Pancreas (tissue), 10 donors: Measurements from ENCODE around the gene NOVA2. TPM values are rescaled to one million over a fixed set of nuclear protein-coding genes. Genes with fewer than 3 reads are reported as not detected.

Experiments
- ATAC-seq, 4 donors: fragments of 200-7000 bp; cut with Tn5 transposase; one replicate each; pipeline versions ENCODE4 v1.8.0 to v1.9.1; 2020; ENCODE audit warnings: mild to moderate bottlenecking in 4 of 4, moderate library complexity in 4 of 4
- DNase-seq, 6 donors: peaks; one replicate each; pipeline ENCODE4 v3.0.0-alpha.2; 2020
- FAIRE-seq: peaks from 2 replicates; lab custom pipeline; 2012; peaks lifted over from hg19 to GRCh38; lab: Jason Lieb, UNC
- H3K27ac ChIP-seq, 4 donors: fragments of 200-600 bp; sonication (generic); 1 replicate in 3 of 4; 2 replicates in 1 of 4; pipeline versions ENCODE4 v1.5.0 to v1.8.0; 2020
- H3K27me3 ChIP-seq, 4 donors: fragments of 200-600 bp; one replicate each; pipeline ENCODE4 v1.8.0; 2021
- H3K36me3 ChIP-seq, 3 donors: fragments of 200-600 bp; sonication (generic) in 1 of 3; one replicate each; pipeline versions ENCODE4 v1.5.0 to v1.8.0; 2020 to 2021
- H3K4me1 ChIP-seq, 3 donors: fragments of 200-600 bp; one replicate each; pipeline ENCODE4 v1.8.0; 2021
- H3K4me3 ChIP-seq, 4 donors: fragments of 200-600 bp; sonication (generic) in 2 of 4; one replicate each; pipeline versions ENCODE4 v1.5.0 to v1.8.0; 2020 to 2021
- H3K9me3 ChIP-seq, 4 donors: fragments of 200-600 bp; one replicate each; pipeline ENCODE4 v1.8.0; 2021
- WGBS, 2 donors: extraction: QIAGEN DNeasy Blood & Tissue Kit; methylation state at CpG; one replicate each; pipeline ENCODE4 v1.1.7; 2013; 5-methylcytosine and 5-hydroxymethylcytosine counted together
- intact Hi-C, 3 donors: fragments of 100-400 bp; cut with DNase I; formaldehyde crosslinking; loops; one replicate each; pipeline versions ENCODE4 v1.11.1 to v1.14.2; 2022
- polyA plus RNA-seq, 2 donors: library from polyadenylated mRNA; stranded (reverse); fragments of 200-250 nt; gene quantifications; one replicate each; pipeline ENCODE4 v1.2.3, GENCODE V29; 2013
- total RNA-seq, 6 donors: library from RNA; stranded (reverse); fragmentation: NEBNext Ultra II Directional in 4 of 6; extraction: Animal tissue kit (Norgen Biotek cat#: 25700) in 4 of 6; gene quantifications; one replicate each; pipeline versions ENCODE4 v1.2.1 to v1.2.4, GENCODE V29; 2021 to 2023
- TF ChIP-seq, protein P1 (sequence below), 4 donors: fragments of 200-600 bp; sonication (generic) in 3 of 4; IDR thresholded peaks; one replicate each; pipeline versions ENCODE4 v1.5.0 to v1.8.0; 2021; ENCODE audit warnings: antibody characterized with exemption in 4 of 4
- donor health status: healthy with polysubstance abuse.
- donor health status: DM: no; HTN: no; CAD: no; lungs with moderate emphysema.
- donor health status: DM: no; HTN: no; CAD: no.
- donor health status: control.
- donor health status: control.
- donor health status: Bipolar disorder and iron deficiency.
- donor health status: DM: yes; HTN: yes; CAD: no.
- donor health status: DM: no; HTN: no; CAD: no.
- donor health status: DM: no; HTN: no; CAD: no.
- donor health status: DM: yes; HTN: yes; CAD: no.

The NOVA2 gene
- total and polyA plus RNA-seq, 8 donors = 0.43 to 2.6 (median 1.2) TPM

DNA sequence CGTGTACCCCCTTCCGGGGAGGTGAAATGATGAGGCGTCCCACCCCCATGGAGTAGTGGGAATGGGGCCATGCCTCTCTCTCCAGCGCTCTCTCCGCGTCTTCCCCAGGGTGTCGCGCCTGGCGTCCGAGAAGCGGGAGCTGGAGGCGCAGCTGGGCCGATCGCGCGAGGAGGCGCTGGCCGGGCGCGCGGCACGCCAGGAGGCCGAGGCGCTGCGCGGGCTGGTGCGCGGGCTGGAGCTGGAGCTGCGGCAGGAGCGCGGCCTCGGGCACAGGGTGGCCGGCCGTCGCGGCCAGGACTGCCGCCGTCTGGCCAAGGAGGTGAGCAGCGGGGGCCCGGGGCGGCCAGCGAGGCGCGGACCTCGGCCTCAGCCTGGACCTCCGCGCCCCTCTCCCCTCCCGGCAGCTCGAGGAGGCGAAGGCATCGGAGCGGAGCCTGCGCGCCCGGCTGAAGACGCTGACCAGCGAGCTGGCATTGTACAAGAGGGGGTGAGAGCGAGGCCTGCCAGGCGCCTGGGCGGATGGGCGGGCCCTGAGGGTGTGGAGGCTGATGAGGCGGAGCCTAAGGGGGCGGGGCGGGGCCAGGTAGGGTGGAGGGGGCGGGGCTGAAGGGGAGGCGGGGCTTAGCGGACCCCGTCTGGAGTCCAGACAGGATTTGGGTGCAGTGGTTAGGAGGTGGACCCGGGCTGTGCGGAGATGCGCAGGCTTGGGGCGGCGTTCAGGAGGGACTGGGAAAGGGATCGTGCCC is 41.4 kb upstream of the NOVA2 start:
- H3K4me3 ChIP-seq = peak overlapping the region in 2 of 4 donors; percentile 29 to 60

GRCh38 chr19:46014534-46014933 is 40.9 kb upstream of the NOVA2 start:
- Histone ChIP-seq H3K27ac (no peak overlapping the region), H3K36me3 (no peaks in the 10 kb centered on the region), H3K4me1 (peaks cover 0 to 8% (median 3%) of the 10 kb centered on the region in 3 donors), H3K27me3 (no peaks in the 10 kb centered on the region), H3K9me3 (no peaks in the 10 kb centered on the region), H3K4me3 (peak overlapping the region in 2 of 4 donors; percentile 29 to 60)
- WGBS, 2 donors = 29 to 30% methylated on average over 8 of the region's 8 CpGs
- TF ChIP-seq, protein P1, sequence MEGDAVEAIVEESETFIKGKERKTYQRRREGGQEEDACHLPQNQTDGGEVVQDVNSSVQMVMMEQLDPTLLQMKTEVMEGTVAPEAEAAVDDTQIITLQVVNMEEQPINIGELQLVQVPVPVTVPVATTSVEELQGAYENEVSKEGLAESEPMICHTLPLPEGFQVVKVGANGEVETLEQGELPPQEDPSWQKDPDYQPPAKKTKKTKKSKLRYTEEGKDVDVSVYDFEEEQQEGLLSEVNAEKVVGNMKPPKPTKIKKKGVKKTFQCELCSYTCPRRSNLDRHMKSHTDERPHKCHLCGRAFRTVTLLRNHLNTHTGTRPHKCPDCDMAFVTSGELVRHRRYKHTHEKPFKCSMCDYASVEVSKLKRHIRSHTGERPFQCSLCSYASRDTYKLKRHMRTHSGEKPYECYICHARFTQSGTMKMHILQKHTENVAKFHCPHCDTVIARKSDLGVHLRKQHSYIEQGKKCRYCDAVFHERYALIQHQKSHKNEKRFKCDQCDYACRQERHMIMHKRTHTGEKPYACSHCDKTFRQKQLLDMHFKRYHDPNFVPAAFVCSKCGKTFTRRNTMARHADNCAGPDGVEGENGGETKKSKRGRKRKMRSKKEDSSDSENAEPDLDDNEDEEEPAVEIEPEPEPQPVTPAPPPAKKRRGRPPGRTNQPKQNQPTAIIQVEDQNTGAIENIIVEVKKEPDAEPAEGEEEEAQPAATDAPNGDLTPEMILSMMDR (IDR thresholded peaks at IDR 0.05) = no peak
- DNase-seq = peak in 1 of 6 donors; percentile 23
- intact Hi-C loops = loop anchor here in 1 of 3 donors (10.0 kb wide), 1 partner anchor 200 kb away; the partner anchor contains the start of gene RSPH6A
- no peak for ATAC-seq
- FAIRE-seq = no peak

More for the DNA sequence above, 41.4 kb upstream of the NOVA2 start:
- 7 to 8% methylated on average over 55 to 74 of the region's 74 CpGs for WGBS, 2 donors
- peak; percentile 81 to 89 (median 88) for ATAC-seq
- intact Hi-C loops = loop anchor here in 2 of 3 donors (5.0 to 10.0 kb wide), 2 partner anchors 198 to 200 kb away; partner anchors contain the start of gene RSPH6A (in 2 of the 2)
- TF ChIP-seq, protein P1 (IDR thresholded peaks at IDR 0.05) = no peak
- Histone ChIP-seq H3K36me3 (no peaks in the 10 kb centered on the region), H3K27ac (no peak overlapping the region), H3K27me3 (no peaks in the 10 kb centered on the region), H3K9me3 (no peaks in the 10 kb centered on the region), H3K4me1 (peaks cover 0 to 8% (median 3%) of the 10 kb centered on the region in 3 donors)
- peak; percentile 74 to 94 (median 86) for DNase-seq
- no peak for FAIRE-seq

DNA sequence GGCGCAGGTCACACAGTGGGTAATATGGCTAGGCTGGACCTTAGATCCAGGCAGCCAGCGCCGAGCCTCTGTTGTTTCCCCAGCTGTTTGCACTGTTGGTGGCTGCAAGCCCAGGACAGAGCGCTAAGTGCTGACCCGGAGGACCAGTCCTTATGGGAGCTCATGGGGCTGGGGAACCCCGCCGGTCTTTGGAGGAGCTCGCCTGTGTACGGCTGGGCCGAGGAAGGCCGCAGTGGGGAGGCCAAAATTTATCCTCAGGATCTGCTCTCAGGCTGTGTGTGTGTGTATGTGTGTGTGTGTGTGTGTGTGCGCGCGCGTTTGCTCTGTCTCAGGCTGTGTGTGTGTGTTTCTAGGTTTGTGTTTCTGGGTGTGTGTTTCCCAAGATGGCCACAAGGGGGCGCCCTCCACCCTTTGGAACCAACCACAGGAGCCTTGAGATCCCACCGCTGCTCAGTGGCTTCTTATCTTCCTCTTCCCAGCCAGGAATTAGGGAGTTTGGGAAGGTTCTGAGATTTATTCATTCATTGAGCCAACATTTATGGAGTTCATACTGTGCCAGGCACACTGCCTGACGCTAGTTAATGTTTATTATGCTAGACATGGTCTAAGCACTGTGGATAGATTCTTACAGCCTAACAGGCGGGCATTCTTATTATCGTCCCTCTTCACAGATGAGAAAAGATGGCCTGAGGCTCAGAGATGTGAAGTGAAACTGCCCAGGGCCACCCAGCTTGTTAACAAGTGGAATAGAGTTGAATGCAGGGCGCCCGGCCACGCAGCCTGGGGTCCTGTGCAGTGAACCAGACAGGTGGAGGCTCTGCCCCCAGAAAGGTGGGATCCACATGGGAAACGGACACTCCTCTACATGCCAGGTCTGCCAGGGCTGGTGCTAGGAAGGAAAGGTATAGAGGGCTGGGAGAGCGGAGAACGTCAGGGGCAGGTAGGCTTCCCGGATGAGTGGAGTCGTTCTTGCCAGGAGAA is 36.2 kb upstream of the NOVA2 start:
- H3K27ac ChIP-seq = no peak overlapping the region
- TF ChIP-seq, protein P1 (IDR thresholded peaks at IDR 0.05) = peak; percentile 77 to 93 (median 88)
- no peak for FAIRE-seq
- peak; percentile 87 to 96 (median 92) for ATAC-seq
- H3K4me3 ChIP-seq = no peak overlapping the region
- 48 to 49% methylated on average over 24 to 28 of the region's 28 CpGs for WGBS, 2 donors
- H3K27me3 ChIP-seq = no peaks in the 10 kb centered on the region
- H3K36me3 ChIP-seq = no peaks in the 10 kb centered on the region
- no peaks in the 10 kb centered on the region for H3K9me3 ChIP-seq
- intact Hi-C loops = loop anchor here in 1 of 3 donors (10.0 kb wide), 1 partner anchor 195 kb away; the partner anchor contains the start of gene RSPH6A
- DNase-seq = peak; percentile 34 to 90 (median 74)
- peaks cover 0 to 5% (median 0%) of the 10 kb centered on the region in 3 donors for H3K4me1 ChIP-seq

- TF ChIP-seq, protein P1 (IDR thresholded peaks at IDR 0.05) = no peak
- intact Hi-C loops = no loop called here
- Histone ChIP-seq H3K27ac (no peak overlapping the region), H3K36me3 (no peaks in the 10 kb centered on the region), H3K4me3 (no peak overlapping the region), H3K27me3 (no peaks in the 10 kb centered on the region), H3K4me1 (no peaks in the 10 kb centered on the region), H3K9me3 (no peaks in the 10 kb centered on the region)
- no peak for FAIRE-seq
- peak in 1 of 6 donors; percentile 34 for DNase-seq
- no peak for ATAC-seq
- 88 to 94% methylated on average over 13 of the region's 13 CpGs for WGBS, 2 donors
Observed at GRCh38 chr19:46006411-46006810, 32.7 kb upstream of the NOVA2 start.
